ENCODE results near the gene PRRC2C. TPM values are rescaled to one million over a fixed set of nuclear protein-coding genes. Genes with fewer than 3 reads are reported as not detected.

Gene PRRC2C
- total RNA-seq, 1 donor from 2014 or later, result 225 TPM

DNA sequence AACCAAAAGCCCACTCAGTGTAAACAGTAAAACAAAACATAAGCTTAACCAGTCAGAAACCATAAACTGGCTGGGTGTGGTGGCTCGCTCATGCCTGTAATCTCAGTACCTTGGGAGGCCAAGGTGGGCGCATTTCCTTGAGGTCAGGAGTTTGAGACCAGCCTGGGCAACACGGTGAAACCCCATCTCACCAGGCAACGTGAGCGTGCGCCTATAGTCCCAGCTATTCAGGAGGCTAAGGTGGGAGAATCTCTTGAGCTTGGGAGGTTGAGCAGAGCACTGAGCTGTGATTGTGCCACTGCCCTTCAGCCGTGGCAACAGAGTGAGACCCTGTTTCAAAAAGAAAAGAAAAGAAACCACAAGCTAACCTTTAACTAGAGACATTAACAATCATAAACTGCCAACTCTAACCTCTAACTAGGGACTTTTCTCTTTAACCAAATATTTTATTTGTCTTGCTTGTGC is 13.1 kb upstream of the PRRC2C start:
- Mint-ChIP-seq H3K9me3 (no peaks in the 10 kb centered on the region), H3K4me1 (peaks cover 6% of the 10 kb centered on the region), H3K4me3 (no peak overlapping the region), H3K27ac (no peak overlapping the region), H3K27me3 (ENCODE audit: low read depth) (no peaks in the 10 kb centered on the region), H3K36me3 (no peaks in the 10 kb centered on the region)
- DNase-seq (ENCODE audit: low spot score in 2 of 2, unreplicated experiment in 2 of 2), result no peak
- TF ChIP-seq CTCF (IDR thresholded peaks at IDR 0.05; ENCODE audit: unreplicated experiment), result no peak

- no peak overlapping the region for H3K4me3 Mint-ChIP-seq
- H3K36me3 Mint-ChIP-seq, result no peaks in the 10 kb centered on the region
- no peaks in the 10 kb centered on the region for H3K27me3 Mint-ChIP-seq (ENCODE audit: low read depth)
- no peak for TF ChIP-seq CTCF (IDR thresholded peaks at IDR 0.05; ENCODE audit: unreplicated experiment)
- peak overlapping the region; percentile 11 for H3K27ac Mint-ChIP-seq
- DNase-seq (ENCODE audit: low spot score in 2 of 2, unreplicated experiment in 2 of 2), result no peak
- peaks cover 21% of the 10 kb centered on the region for H3K4me1 Mint-ChIP-seq
- no peaks in the 10 kb centered on the region for H3K9me3 Mint-ChIP-seq
Measured at GRCh38 chr1:171476829-171477228, 8.5 kb upstream of the PRRC2C start.

DNA sequence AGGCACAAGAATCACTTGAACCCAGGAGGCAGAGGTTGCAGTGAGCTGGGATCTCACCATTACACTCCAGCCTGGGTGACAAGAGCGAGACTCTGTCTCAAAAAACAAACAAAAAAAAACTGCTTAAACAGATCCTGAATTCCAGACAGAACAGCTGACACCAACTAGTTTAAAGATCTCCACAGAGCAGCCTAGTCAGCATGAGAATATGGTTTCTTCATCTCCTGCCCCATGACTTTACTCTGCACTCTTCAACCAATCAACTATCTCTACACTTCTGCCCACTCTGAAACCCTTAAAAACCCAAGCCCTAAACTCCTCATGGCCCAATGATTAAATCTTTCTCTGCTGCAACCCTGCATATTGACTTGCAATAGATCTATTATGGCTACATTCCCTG is 7.5 kb upstream of the PRRC2C start:
- H3K9me3 Mint-ChIP-seq, result no peaks in the 10 kb centered on the region
- H3K27ac Mint-ChIP-seq, result no peak overlapping the region
- no peak for TF ChIP-seq CTCF (IDR thresholded peaks at IDR 0.05; ENCODE audit: unreplicated experiment)
- peaks cover 21% of the 10 kb centered on the region for H3K4me1 Mint-ChIP-seq
- no peak for DNase-seq (ENCODE audit: low spot score in 2 of 2, unreplicated experiment in 2 of 2)
- no peaks in the 10 kb centered on the region for H3K27me3 Mint-ChIP-seq (ENCODE audit: low read depth)
- H3K36me3 Mint-ChIP-seq, result no peaks in the 10 kb centered on the region
- no peak overlapping the region for H3K4me3 Mint-ChIP-seq

GRCh38 chr1:171480035-171480434 is 5.3 kb upstream of the PRRC2C start:
- Mint-ChIP-seq H3K4me3 (no peak overlapping the region), H3K27me3 (ENCODE audit: low read depth) (no peaks in the 10 kb centered on the region), H3K36me3 (no peaks in the 10 kb centered on the region), H3K4me1 (peaks cover 24% of the 10 kb centered on the region), H3K9me3 (no peaks in the 10 kb centered on the region), H3K27ac (peak overlapping the region; percentile 88)
- DNase-seq (ENCODE audit: low spot score in 2 of 2, unreplicated experiment in 2 of 2), result no peak
- TF ChIP-seq CTCF (IDR thresholded peaks at IDR 0.05; ENCODE audit: unreplicated experiment), result no peak

DNA sequence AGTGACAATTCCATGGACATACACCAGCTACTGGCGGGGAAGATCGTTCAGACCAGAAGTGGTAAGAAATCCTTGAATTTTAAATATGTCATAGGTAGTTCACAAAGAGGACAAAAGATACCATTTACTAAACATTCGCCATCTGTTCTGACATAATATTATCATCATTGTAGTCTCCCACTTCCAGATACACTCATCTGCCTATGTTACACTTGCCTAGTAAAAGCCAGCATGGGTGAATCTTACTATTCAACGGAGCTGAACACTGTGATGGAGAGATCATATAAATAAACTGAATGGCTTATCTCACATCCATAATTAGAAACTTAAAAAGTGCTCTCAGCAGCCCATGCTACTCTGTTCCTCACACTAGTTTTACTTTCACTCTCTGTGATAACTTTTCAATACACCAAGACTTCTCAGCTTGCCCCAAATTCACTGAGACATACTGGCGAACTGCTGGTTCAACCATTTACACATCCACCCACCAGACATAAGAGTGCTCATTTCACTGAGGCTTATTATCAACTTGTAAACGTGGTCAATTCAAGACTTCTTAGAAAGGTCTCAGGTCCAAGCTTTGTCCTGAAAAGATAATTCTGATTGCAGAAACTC is 463 bp upstream of the PRRC2C start:
- Mint-ChIP-seq H3K9me3 (no peaks in the 10 kb centered on the region), H3K4me1 (peaks cover 44% of the 10 kb centered on the region), H3K27ac (peak overlapping the region; percentile 99), H3K27me3 (ENCODE audit: low read depth) (no peaks in the 10 kb centered on the region), H3K36me3 (no peaks in the 10 kb centered on the region), H3K4me3 (peak overlapping the region; percentile 92)
- peak; percentile 37 for TF ChIP-seq CTCF (IDR thresholded peaks at IDR 0.05; ENCODE audit: unreplicated experiment)
- DNase-seq (ENCODE audit: low spot score in 2 of 2, unreplicated experiment in 2 of 2), result no peak
